Measurements from ENCODE around the gene SYNJ2BP.

The SYNJ2BP gene

DNA sequence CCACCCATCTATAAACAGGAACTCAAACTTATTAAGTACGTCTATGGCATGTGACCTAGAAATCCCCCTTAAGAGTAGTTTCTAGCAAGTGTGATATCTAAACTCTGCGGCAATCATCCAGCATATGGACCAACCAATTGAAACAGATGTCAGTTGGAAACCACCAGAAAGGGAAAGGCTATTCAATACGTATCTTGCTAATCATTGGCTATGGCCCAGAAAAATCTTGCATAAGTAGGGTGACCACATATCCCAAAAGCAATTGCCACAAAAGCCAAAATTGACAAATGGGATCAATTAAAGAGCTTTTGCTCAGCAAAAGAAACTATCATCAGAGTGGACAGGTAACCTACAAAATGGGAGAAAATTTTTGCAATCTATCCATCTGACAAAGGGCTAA is 24.2 kb downstream of the SYNJ2BP start:
- DNase-seq (ENCODE audit: low read depth, low spot score): no peak

GRCh38 chr14:70391493-70392391 is 25.1 kb downstream of the SYNJ2BP start:
- DNase-seq (ENCODE audit: low read depth, low spot score): no peak

DNA sequence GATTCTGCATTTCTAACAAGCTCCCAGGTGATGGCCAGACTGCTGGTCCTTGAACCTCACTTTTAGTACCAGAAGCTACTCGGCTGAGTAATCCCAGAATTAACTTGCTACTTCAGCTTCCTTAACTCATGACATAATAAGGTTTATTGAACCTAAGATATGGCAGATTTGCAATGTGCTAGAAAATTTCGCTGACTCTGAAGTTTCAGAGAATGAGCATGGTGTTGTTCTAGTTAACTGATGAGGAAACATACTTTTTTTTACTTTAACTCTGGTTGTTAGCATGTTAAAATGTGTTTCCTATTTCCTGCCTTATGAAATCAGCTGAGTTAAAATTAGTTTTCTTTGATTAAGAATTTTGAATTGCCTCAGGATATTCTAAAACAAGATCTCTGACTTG is 34.4 kb downstream of the SYNJ2BP start:
- no peak for DNase-seq (ENCODE audit: low read depth, low spot score)

GRCh38 chr14:70380824-70381223 is 36.1 kb downstream of the SYNJ2BP start:
- no peak for DNase-seq (ENCODE audit: low read depth, low spot score)

DNA sequence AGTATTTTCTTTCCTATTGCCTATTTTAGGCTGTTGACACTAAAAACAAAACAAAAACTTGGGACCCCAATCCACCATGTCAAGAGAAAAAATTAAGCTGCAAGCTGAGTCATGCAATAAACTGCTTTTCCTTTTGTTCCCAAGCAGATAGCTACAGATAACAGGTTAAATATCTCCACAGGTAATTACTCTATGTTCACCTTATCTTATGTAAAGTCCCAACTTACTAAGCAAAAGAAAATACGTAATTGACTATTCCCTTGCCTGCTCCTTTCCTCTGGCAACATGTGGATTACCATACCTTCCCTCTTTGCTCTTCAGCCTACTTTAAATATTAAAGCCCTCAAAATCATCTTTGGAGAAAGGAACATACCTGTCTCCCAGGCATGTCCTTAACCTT is 38.2 kb downstream of the SYNJ2BP start:
- no peak for DNase-seq (ENCODE audit: low read depth, low spot score)

Data from ELF-1 (cell line).